LHCN-M2 (cell line): ENCODE measurements around the gene ESPNL. TPM values are rescaled to one million over a fixed set of nuclear protein-coding genes. Genes with fewer than 3 reads are reported as not detected.
"Not testable (repeated sequence)": the region's sequence is repeated elsewhere in the genome, so short reads cannot be mapped to it uniquely, and the experiment has no call there.

Experiments used
- DNase-seq: peaks from one replicate; pipeline ENCODE4 v3.0.0-alpha.2; 2012; ENCODE audit warnings: low read depth
- total RNA-seq: library from RNA; depleted of rRNA; stranded (reverse); fragments of >200 nt; gene quantifications from 2 replicates; pipeline ENCODE4 v1.2.3, GENCODE V29; 2014; rRNA removed

The ESPNL gene
- total RNA-seq, 1 experiment from 2014 or later = 14.2 TPM

GRCh38 chr2:238168196-238169047 is 68.3 kb downstream of the ESPNL start:
- DNase-seq = no peak

DNA sequence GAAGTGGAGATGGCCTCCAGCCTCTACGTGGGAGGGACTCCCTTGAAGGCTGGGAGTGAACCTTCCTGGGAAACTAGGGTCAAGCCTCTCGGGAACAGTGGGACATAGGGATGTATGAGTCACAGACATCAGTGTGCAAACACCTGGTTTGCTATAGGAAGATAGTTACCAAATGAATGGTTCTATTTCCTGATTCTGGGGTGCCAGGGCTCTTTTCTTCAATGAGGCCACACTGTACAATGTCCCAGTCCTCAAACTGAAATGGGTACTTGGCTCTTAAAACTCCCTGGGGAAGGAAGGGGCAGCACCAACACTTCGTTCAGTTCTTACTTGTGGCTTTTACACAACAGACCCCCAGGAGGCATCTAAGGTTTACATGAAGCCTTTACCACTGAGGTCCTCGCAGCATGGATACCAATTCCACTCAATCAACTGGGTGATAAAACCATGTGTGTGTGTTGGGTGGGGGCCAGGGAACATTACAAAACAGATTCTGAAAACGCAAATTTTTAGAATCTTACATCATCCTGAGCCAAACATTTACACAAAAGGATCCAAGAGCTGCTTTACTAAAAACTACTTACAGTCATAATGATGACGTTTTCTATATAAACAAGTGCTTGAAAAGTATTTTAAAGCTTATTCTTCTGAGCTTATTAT is 69.0 kb downstream of the ESPNL start:
- DNase-seq = peak; percentile 76

- peak; percentile 93 for DNase-seq
Observed at GRCh38 chr2:238169708-238170251, 69.6 kb downstream of the ESPNL start.

DNA sequence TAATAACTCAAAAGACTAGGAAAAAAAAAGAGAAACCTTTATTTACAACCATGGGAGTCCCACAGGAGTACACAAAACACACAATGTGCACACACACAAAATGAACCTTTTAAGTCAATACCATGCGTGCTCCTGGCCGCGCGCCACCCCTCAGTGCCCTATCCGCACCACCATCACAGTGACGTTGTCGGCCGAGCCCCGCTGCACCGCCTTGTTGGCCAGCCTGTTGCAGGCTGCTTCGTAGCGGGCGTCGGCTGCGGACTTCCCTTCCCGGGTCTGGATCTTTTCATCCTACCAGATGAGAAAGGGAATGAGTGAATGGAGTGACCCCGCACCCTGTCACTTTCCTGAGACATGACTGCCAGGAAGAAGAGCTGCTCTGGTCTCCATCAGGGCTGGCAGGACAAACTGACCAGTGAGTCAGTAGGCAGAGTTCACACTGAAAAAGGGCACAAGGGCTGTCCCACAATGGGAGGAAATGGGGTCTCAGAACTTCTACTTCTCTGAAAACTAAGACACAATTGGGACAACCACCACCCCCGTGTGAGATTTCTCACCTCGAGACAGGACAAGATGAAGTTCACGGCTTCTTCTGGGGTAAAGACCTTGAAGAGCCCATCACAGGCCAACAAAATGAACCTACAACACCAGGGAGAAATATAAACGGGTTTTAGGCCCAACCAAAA is 70.4 kb downstream of the ESPNL start:
- no peak for DNase-seq

DNA sequence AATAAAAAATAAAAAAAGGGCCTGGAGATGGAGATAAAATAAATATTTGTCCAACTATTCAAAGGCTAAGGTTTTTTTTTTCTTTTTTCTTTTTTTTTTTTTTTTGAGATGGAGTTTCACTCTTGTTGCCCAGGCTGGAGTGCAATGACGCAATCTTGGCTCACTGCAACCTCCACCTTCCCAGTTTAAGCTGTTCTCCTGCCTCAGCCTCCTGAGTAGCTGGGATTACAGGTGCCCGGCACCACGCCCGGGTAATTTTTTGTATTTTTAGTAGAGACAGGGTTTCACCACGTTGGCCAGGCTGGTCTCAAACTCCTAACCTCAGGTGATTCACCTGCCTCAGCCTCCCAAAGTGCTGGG is 70.9 kb downstream of the ESPNL start:
- not testable (repeated sequence) for DNase-seq

DNA sequence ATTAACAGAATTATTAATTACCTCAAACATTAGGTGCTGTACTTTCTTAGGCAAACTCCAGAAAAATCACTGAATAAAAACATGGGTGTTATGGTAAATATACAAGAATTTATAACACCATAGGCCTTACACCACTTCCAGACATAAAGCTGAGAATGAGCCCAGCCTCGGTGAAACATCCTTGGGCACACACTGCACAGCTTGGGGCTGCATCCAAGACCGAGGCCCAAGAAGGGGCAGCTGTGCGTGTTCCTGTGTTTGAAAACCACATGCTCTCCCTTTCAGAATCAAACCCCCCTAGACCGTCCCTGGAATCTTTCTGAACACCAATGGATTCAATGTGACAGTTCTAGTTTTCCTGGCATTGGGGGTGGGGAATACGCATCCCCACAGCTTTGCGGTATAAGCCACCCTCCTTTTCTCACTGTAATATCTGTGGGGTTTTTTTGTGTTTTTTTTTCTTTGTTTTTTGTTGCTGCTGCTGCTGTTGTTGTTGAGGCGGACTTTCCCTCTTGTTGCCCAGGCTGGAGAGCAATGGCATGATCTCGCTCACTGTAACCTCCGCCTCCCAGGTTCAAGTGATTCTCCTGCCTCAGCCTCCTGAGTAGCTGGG is 71.5 kb downstream of the ESPNL start:
- no peak for DNase-seq

DNA sequence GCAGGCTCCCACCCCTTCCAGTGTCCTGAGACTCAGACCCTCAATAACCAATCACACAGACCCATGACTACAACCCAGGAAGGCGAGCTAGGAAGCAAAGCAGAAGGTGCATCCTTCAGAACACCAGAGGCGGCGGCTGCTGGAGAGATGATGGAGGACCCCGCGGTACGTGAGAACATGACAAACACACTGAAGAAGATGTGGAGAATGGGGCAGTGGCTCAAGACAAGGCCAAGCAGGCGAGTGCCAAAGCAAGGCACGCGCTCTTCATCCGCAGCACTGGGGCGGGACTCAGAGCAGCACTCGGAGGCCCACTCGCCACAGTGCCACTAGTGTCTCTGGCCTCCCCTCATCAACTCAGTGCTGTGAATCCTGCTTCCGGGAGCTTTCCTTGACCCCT is 72.3 kb downstream of the ESPNL start:
- DNase-seq = no peak

DNA sequence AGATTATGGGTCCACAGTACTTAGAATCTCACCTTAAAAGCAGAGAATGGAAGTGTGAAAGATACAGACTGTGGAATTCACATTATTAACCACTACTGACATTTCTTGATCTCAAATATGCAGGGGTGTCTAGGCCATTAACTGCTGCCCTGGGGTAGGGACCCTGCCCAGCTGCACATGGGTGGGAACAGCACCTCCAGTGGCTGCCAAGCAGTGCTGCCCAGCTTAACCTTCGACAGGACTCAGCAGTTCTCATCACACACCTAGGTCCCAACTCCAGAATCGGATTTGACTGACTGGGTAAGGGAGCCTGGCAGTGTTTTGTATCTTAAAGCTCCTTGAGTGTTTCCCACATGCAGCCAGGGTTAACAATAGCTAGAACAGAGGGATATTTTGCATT is 73.6 kb downstream of the ESPNL start:
- no peak for DNase-seq

DNA sequence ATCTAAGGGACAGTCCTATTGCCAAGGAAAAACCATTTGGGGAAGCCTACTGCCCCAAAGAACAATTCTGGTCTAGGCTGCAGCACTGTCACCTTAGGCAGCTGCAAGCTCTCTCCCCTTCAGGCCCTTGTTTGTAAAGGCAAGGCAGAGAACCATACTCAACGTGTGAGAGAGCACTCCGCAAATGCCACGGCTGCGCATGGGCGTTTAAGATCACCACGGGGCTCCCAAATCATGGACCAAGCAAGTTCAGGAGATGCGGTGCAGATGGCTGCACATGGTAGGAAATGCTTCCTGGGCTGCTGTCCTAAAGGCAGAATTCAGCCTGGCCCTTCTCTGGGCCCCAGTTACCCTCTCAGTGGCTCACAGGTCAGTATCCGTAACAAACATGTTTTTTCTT is 74.2 kb downstream of the ESPNL start:
- DNase-seq = no peak

DNA sequence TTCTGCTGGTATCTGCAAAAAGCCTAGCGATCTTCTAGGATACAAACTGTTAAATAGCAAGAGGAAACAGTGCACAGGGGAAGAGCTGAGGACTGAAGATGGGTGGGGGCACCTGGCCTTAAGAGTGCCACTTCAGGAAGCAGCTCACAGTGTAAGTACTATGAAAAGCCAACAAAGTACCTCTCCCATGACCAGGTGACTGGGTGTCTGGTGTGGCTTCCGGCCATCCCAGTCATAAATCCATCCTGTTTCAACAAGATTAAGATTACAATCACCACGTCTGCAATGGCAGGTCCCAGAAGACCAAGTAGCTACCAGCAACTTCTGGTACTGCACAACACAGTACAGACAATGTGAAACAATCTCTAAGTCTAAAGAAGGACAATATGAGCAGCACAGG is 74.6 kb downstream of the ESPNL start:
- DNase-seq = no peak

- DNase-seq = no peak
Observed at GRCh38 chr2:238176613-238177012, 76.5 kb downstream of the ESPNL start.

DNA sequence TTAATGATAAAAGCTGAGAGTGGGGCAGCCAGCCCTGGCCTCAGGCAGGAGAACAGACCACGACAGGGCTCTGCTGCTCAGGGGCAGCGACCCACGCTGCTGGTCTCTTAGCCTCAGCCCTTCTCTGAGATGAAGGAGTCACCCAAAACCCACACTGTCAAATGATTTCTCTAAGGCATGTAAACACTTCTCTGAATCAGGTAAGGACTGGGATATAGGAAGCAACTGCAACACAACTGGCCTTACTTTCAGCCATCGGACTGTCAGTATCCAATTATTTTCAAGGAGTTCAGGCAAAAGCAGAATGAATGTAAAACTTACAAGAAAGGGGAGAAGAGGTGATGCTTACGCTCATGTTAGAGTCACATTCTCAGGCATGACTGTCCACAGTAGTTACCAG is 80.4 kb downstream of the ESPNL start:
- no peak for DNase-seq

- no peak for DNase-seq
Observed at GRCh38 chr2:238182362-238182761, 82.2 kb downstream of the ESPNL start.

Other genes starting within 250 kb of the ESPNL start
- gene RAMP1, start 240.7 kb upstream of the ESPNL start, total RNA-seq = 13.5 and 14.2 TPM in 2 replicates
- gene UBE2F, start 133.3 kb upstream of the ESPNL start, total RNA-seq = 56.8 and 62.2 TPM in 2 replicates
- 24.0 and 24.4 TPM in 2 replicates for gene SCLY, start 39.3 kb upstream of the ESPNL start, total RNA-seq
- gene KLHL30, start 38.3 kb downstream of the ESPNL start, total RNA-seq = 0.96 and 2.1 TPM in 2 replicates
- 24.2 and 25.6 TPM in 2 replicates for gene ERFE, start 58.6 kb downstream of the ESPNL start, total RNA-seq
- gene ILKAP, start 103.4 kb downstream of the ESPNL start, total RNA-seq = 16.0 and 22.9 TPM in 2 replicates
- 13.1 and 21.9 TPM in 2 replicates for gene HES6, start 139.7 kb downstream of the ESPNL start, total RNA-seq
- 3.4 and 3.9 TPM in 2 replicates for gene PER2, start 188.3 kb downstream of the ESPNL start, total RNA-seq
- 8.3 and 8.5 TPM in 2 replicates for gene TRAF3IP1, start 220.2 kb downstream of the ESPNL start, total RNA-seq